Ishikawa (cell line): ENCODE measurements around the gene GSTP1.

Source experiments
- CEBPB ChIP-seq: IDR thresholded peaks from 2 replicates; pipeline ENCODE4 v1.6.1; 2012
- CREB1 ChIP-seq: IDR thresholded peaks from 2 replicates; pipeline ENCODE4 v1.6.1; 2012; ENCODE audit warnings: low read depth
- EGR1 ChIP-seq: IDR thresholded peaks from 2 replicates; pipeline ENCODE4 v1.6.1; 2012
- EP300 ChIP-seq: IDR thresholded peaks from 2 replicates; pipeline ENCODE4 v1.6.1; 2012; ENCODE audit warnings: borderline replicate concordance
- FOXM1 ChIP-seq: IDR thresholded peaks from 2 replicates; pipeline ENCODE4 v1.6.1; 2012; ENCODE audit warnings: low read depth, borderline replicate concordance
- MAX ChIP-seq: IDR thresholded peaks from 2 replicates; pipeline ENCODE4 v1.6.1; 2012
- NFIC ChIP-seq: IDR thresholded peaks from 2 replicates; pipeline ENCODE4 v1.6.1; 2012
- RAD21 ChIP-seq: IDR thresholded peaks from 2 replicates; pipeline ENCODE4 v1.6.1; 2012; ENCODE audit warnings: low read depth
- REST ChIP-seq: IDR thresholded peaks from 2 replicates; pipeline ENCODE4 v1.6.1; 2012; ENCODE audit warnings: low read depth, mild to moderate bottlenecking
- TAF1 ChIP-seq: IDR thresholded peaks from 2 replicates; pipeline ENCODE4 v1.6.1; 2012; ENCODE audit warnings: low read depth, mild to moderate bottlenecking
- TCF12 ChIP-seq: IDR thresholded peaks from 2 replicates; pipeline ENCODE4 v1.6.1; 2012; ENCODE audit warnings: low read depth
- TEAD4 ChIP-seq: IDR thresholded peaks from 2 replicates; pipeline ENCODE4 v1.6.1; 2012
- USF1 ChIP-seq: IDR thresholded peaks from 2 replicates; pipeline ENCODE4 v1.6.1; 2012
- YY1 ChIP-seq: IDR thresholded peaks from 2 replicates; pipeline ENCODE4 v1.6.1; 2012; ENCODE audit warnings: low read depth
- ZBTB7A ChIP-seq: IDR thresholded peaks from 2 replicates; pipeline ENCODE4 v1.6.1; 2012; ENCODE audit warnings: low read depth

GSTP1 gene

GRCh38 chr11:67606492-67607295 is 23.1 kb downstream of the GSTP1 start, which contains the start of gene NDUFV1:
Gene NDUFV1, plus strand, starts transcription at chr11:67606936. Its CDS starts 69 bp downstream, at chr11:67607005.
- TF ChIP-seq EP300 = peak; percentile 27; the same call in 1 of the 2 replicates
- TF ChIP-seq TEAD4 = no peak
- TF ChIP-seq EGR1 = no peak
- no peak for TF ChIP-seq NFIC
- no peak for TF ChIP-seq ZBTB7A
- no peak for TF ChIP-seq YY1
- TF ChIP-seq TAF1 = peak; percentile 72; the same call in 1 of the 2 replicates
- TF ChIP-seq RAD21 = peak; percentile 7; the same call in 1 of the 2 replicates
- TF ChIP-seq CREB1 = peak; percentile 96
- no peak for TF ChIP-seq REST
- TF ChIP-seq USF1 = peak; percentile 54
- no peak for TF ChIP-seq CEBPB
- no peak for TF ChIP-seq TCF12
- TF ChIP-seq FOXM1 = no peak
- peak; percentile 70 for TF ChIP-seq MAX

GRCh38 chr11:67607507-67607906 is 23.9 kb downstream of the GSTP1 start:
- no peak for TF ChIP-seq YY1

- TF ChIP-seq EP300 = no peak
- no peak for TF ChIP-seq CEBPB
- TF ChIP-seq REST = no peak
- TF ChIP-seq EGR1 = no peak
- TF ChIP-seq MAX = no peak
- TF ChIP-seq TCF12 = no peak
- TF ChIP-seq ZBTB7A = no peak
- no peak for TF ChIP-seq YY1
- TF ChIP-seq TEAD4 = no peak
- no peak for TF ChIP-seq CREB1
- no peak for TF ChIP-seq FOXM1
- no peak for TF ChIP-seq USF1
- TF ChIP-seq RAD21 = no peak
- TF ChIP-seq TAF1 = no peak
- TF ChIP-seq NFIC = no peak
Measured at GRCh38 chr11:67608486-67608885, 24.9 kb downstream of the GSTP1 start.

- TF ChIP-seq CEBPB (no peak), REST (no peak), RAD21 (no peak), TAF1 (no peak), EGR1 (no peak), FOXM1 (no peak), YY1 (no peak), USF1 (no peak), NFIC (no peak), TCF12 (no peak), CREB1 (no peak), ZBTB7A (no peak)
Measured at GRCh38 chr11:67609316-67609715, 25.7 kb downstream of the GSTP1 start.
